CD4-positive, alpha-beta T cell (primary cell): ENCODE data around the gene ABLIM2. TPM values are rescaled to one million over a fixed set of nuclear protein-coding genes. Genes with fewer than 3 reads are reported as not detected.

Experiments
- ATAC-seq: fragments of 200-7000 bp; cut with Tn5 transposase; one replicate; pipeline ENCODE4 v1.10.0; 2022; ENCODE audit warnings: mild to moderate bottlenecking; ENCODE audit not compliant: poor library complexity
- CTCF ChIA-PET: fragments of 350-600 bp; sonication (Branson Sonifier 250); formaldehyde crosslinking; loops from one replicate; lab custom pipeline; 2021; ENCODE audit warnings: antibody characterized with exemption, inconsistent platforms; lab: Charles Lee
- POLR2A ChIA-PET: fragments of 350-600 bp; sonication (Branson Sonifier 250); formaldehyde crosslinking; loops from one replicate; lab custom pipeline; 2021; ENCODE audit warnings: antibody characterized with exemption, inconsistent platforms; lab: Charles Lee
- DNase-seq, 14 experiments: peaks; one replicate each; pipeline ENCODE4 v3.0.0-alpha.2; 2013 to 2020; ENCODE audit warnings: mixed read lengths in 2 of 14
- H3K27ac ChIP-seq, 2 donors: one replicate each; pipeline versions ENCODE4 v1.5.1 to v1.7.0; 2013; ENCODE audit warnings: low read length in 2 of 2, low read depth in 1 of 2, mild to moderate bottlenecking in 1 of 2
- H3K27me3 ChIP-seq, 2 experiments: 1 replicate in 1 of 2; 2 replicates in 1 of 2; pipeline versions ENCODE4 v1.6.1 to v1.7.0; 2013; ENCODE audit warnings: low read length in 2 of 2, control low read depth in 1 of 2, mild to moderate bottlenecking in 1 of 2, moderate library complexity in 1 of 2; ENCODE audit not compliant: insufficient read depth in 2 of 2, control insufficient read depth in 1 of 2
- H3K36me3 ChIP-seq: one replicate; pipeline ENCODE4 v1.6.1; 2013; ENCODE audit warnings: low read length, control low read depth; ENCODE audit not compliant: insufficient read depth
- H3K4me1 ChIP-seq: one replicate; pipeline ENCODE4 v1.6.1; 2013; ENCODE audit warnings: low read length, control low read depth; ENCODE audit not compliant: insufficient read depth
- H3K4me3 ChIP-seq: one replicate; pipeline ENCODE4 v1.5.1; 2013; ENCODE audit warnings: mild to moderate bottlenecking, low read length, moderate library complexity
- H3K9me3 ChIP-seq, 2 experiments: 1 replicate in 1 of 2; 2 replicates in 1 of 2; pipeline versions ENCODE4 v1.6.1 to v1.7.0; 2013; ENCODE audit warnings: low read length in 2 of 2, mild to moderate bottlenecking in 2 of 2, control low read depth in 1 of 2, moderate library complexity in 1 of 2; ENCODE audit not compliant: control insufficient read depth in 1 of 2, insufficient read depth in 1 of 2
- H3K27ac Mint-ChIP-seq: one replicate; pipeline ENCODE4 v1.8.0; 2020; ENCODE audit warnings: mixed read lengths
- H3K27me3 Mint-ChIP-seq: one replicate; pipeline ENCODE4 v1.8.0; 2021; ENCODE audit warnings: mixed read lengths
- H3K36me3 Mint-ChIP-seq: one replicate; pipeline ENCODE4 v1.8.0; 2021; ENCODE audit warnings: low read depth, mixed read lengths
- H3K4me1 Mint-ChIP-seq: one replicate; pipeline ENCODE4 v1.8.0; 2021; ENCODE audit warnings: low read depth, mixed read lengths
- H3K4me3 Mint-ChIP-seq: one replicate; pipeline ENCODE4 v1.8.0; 2020; ENCODE audit warnings: mild to moderate bottlenecking, mixed read lengths
- H3K9me3 Mint-ChIP-seq: one replicate; pipeline ENCODE4 v1.8.0; 2020; ENCODE audit warnings: mixed read lengths
- intact Hi-C, 2 experiments: fragments of 100-400 bp; cut with DNase I in 1 of 2; cut with micrococcal nuclease in 1 of 2; formaldehyde crosslinking; loops; one replicate each; pipeline versions ENCODE4 v1.15.1 to v1.9.0; 2023 to 2025; cut with DNase I, micrococcal nuclease
- total RNA-seq, 174 experiments: library from RNA in 2 of 174; stranded (reverse) in 2 of 174; gene quantifications; one replicate each; pipeline ENCODE4 v1.2.3 and lab custom pipeline; 2021 to 2026
- TF ChIP-seq, protein P1 (sequence below): fragments of 200-600 bp; IDR thresholded peaks from one replicate; pipeline ENCODE4 v1.8.0; 2022; ENCODE audit warnings: antibody characterized with exemption, mild to moderate bottlenecking

ABLIM2 gene
- total RNA-seq, 2 experiments from 2014 or later = 2.5 to 2.7 TPM

DNA sequence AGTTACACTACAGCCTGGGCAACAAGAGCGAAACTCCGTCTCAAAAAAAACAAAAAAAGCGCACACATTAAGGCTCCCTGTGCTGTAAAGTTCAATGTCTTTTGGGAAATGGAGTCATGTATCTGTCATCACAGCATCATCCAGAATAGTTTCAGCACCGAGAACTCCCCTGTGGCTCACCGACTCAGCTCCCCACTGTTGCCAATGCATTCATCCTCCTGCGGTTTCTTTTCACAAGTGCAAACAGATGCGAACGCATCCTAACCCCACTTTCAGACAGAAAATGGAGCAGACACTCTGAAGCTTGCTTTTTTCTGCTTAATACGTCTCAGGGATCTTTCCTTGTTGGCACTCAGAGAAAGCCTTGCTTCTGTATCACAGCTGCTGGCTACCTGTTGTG lies 26.7 kb upstream of the ABLIM2 start:
- Histone ChIP-seq H3K36me3 (no peaks in the 10 kb centered on the region), H3K27ac (no peak overlapping the region), H3K4me3 (no peak overlapping the region), H3K9me3 (no peaks in the 10 kb centered on the region), H3K27me3 (peaks cover 0 to 2% of the 10 kb centered on the region in 2 experiments), H3K4me1 (no peaks in the 10 kb centered on the region)
- ATAC-seq (no peak), DNase-seq (no peak)
- no peak overlapping the region for H3K4me3 Mint-ChIP-seq
- CTCF ChIA-PET = interaction anchor here (0.8 kb wide), 1 partner anchor 9 kb away, joined by 3 read pairs; no protein-coding TSS in a partner anchor
- no peaks in the 10 kb centered on the region for H3K36me3 Mint-ChIP-seq
- intact Hi-C loops = no loop called here
- no peaks in the 10 kb centered on the region for H3K9me3 Mint-ChIP-seq
- no peaks in the 10 kb centered on the region for H3K27me3 Mint-ChIP-seq
- POLR2A ChIA-PET = no interaction called here
- no peaks in the 10 kb centered on the region for H3K4me1 Mint-ChIP-seq
- no peak overlapping the region for H3K27ac Mint-ChIP-seq
- TF ChIP-seq, protein P1, sequence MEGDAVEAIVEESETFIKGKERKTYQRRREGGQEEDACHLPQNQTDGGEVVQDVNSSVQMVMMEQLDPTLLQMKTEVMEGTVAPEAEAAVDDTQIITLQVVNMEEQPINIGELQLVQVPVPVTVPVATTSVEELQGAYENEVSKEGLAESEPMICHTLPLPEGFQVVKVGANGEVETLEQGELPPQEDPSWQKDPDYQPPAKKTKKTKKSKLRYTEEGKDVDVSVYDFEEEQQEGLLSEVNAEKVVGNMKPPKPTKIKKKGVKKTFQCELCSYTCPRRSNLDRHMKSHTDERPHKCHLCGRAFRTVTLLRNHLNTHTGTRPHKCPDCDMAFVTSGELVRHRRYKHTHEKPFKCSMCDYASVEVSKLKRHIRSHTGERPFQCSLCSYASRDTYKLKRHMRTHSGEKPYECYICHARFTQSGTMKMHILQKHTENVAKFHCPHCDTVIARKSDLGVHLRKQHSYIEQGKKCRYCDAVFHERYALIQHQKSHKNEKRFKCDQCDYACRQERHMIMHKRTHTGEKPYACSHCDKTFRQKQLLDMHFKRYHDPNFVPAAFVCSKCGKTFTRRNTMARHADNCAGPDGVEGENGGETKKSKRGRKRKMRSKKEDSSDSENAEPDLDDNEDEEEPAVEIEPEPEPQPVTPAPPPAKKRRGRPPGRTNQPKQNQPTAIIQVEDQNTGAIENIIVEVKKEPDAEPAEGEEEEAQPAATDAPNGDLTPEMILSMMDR = no peak

DNA sequence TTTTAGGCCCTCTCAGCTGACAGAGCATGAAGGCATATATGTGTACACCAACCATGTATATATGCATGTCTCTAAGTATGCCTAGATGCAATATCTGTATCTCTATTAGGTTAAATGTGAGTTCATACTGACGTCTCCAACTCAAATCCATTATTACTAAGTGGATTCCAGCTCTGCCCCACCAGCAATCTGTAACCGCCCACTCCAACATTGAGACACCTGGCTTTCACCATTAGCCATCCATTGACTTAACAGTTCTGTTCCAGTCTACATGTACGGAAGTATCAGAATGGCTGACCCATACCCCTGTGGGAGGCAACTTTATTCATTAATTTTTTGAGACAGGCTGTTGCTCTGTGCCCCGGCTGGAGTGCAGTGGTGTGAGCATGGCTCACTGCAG lies 25.4 kb upstream of the ABLIM2 start:
- ATAC-seq (no peak), DNase-seq (no peak)
- intact Hi-C loops = no loop called here
- no peak overlapping the region for H3K27ac Mint-ChIP-seq
- H3K36me3 Mint-ChIP-seq = no peaks in the 10 kb centered on the region
- no peak overlapping the region for H3K4me3 Mint-ChIP-seq
- H3K9me3 Mint-ChIP-seq = no peaks in the 10 kb centered on the region
- Histone ChIP-seq H3K27me3 (peaks cover 0 to 2% of the 10 kb centered on the region in 2 experiments), H3K27ac (no peak overlapping the region), H3K4me1 (no peaks in the 10 kb centered on the region), H3K9me3 (no peaks in the 10 kb centered on the region), H3K4me3 (no peak overlapping the region), H3K36me3 (no peaks in the 10 kb centered on the region)
- no peaks in the 10 kb centered on the region for H3K27me3 Mint-ChIP-seq
- TF ChIP-seq, protein P1 = no peak
- H3K4me1 Mint-ChIP-seq = no peaks in the 10 kb centered on the region
- POLR2A ChIA-PET = no interaction called here
- CTCF ChIA-PET = no interaction called here

DNA sequence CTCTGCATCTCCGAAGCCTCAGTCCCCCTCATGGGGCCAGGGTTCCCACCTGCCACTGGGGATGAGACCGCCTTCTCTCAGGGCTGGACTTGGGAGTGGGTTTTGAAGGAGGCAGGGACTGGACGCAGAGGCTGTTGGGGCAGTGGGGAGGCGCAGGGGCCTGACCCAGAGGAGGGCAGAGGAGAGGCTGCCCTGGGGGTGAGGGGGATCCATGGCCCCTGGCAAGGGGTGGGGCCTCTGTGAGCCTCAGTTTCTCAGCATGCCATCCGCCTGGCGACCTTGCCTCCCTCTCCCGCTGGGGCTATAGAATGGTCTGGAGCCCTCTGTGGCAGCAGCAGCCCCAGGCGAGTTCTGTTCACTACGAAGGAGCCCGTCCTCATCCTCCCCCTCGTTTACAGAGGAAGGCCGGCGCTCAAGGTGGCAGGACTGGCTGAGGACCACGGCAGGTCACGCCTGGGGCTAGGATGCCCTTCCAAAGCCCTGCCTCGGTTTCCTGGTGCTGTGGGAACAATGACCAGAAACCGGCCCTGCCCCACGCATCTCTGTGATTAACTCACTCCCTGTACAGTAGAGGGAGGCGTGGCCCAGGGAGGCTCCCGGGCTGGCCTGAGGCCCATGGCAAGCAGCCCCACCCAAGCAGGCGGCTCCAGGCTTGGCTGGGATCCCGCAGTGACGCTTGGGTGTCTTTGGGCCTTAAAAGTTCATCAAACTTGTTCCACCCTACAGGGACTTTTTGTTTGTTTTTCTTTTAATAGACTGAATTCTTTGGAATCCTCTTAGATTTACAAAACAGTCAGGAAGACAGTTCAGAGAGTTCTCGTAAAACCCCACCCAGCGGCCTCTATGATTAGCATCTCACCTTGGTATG lies 24.5 kb upstream of the ABLIM2 start:
- DNase-seq (no peak), ATAC-seq (no peak)
- intact Hi-C loops = no loop called here
- Mint-ChIP-seq H3K4me3 (no peak overlapping the region), H3K4me1 (no peaks in the 10 kb centered on the region), H3K36me3 (no peaks in the 10 kb centered on the region), H3K9me3 (no peaks in the 10 kb centered on the region), H3K27me3 (no peaks in the 10 kb centered on the region), H3K27ac (no peak overlapping the region)
- no peaks in the 10 kb centered on the region for H3K9me3 ChIP-seq
- no peak overlapping the region for H3K27ac ChIP-seq
- no peaks in the 10 kb centered on the region for H3K36me3 ChIP-seq
- no peak overlapping the region for H3K4me3 ChIP-seq
- ChIA-PET CTCF (no interaction called here), POLR2A (no interaction called here)
- peaks cover 0 to 2% of the 10 kb centered on the region in 2 experiments for H3K27me3 ChIP-seq
- TF ChIP-seq, protein P1 = no peak
- H3K4me1 ChIP-seq = no peaks in the 10 kb centered on the region
